ENCODE measurements around the gene TENM3. TPM values are rescaled to one million over a fixed set of nuclear protein-coding genes. Genes with fewer than 3 reads are reported as not detected.

Gene TENM3
- total RNA-seq, 1 experiment from 2014 or later = not detected

- H3K79me2 ChIP-seq (ENCODE audit: low read length) = no peaks in the 10 kb centered on the region
- H2AFZ ChIP-seq (ENCODE audit: low read length) = no peak overlapping the region
- H3K9me2 ChIP-seq (replicated peaks; ENCODE audit: insufficient read depth, low read length) = no peaks in the 10 kb centered on the region
- H3K27me3 ChIP-seq (ENCODE audit: low read length) = no peaks in the 10 kb centered on the region
- H3K9ac ChIP-seq (ENCODE audit: low read length) = no peak overlapping the region
- DNase-seq = no peak
- no peak overlapping the region for H3K27ac ChIP-seq (ENCODE audit: low read length)
- no peak overlapping the region for H3K4me2 ChIP-seq (ENCODE audit: low read depth, low read length, poor library complexity, severe bottlenecking)
- H3K4me1 ChIP-seq (ENCODE audit: low read length) = no peaks in the 10 kb centered on the region
- H4K20me1 ChIP-seq (ENCODE audit: insufficient read depth, low read depth, low read length) = no peaks in the 10 kb centered on the region
- H3K4me3 ChIP-seq (ENCODE audit: low read length) = no peak overlapping the region
- no peaks in the 10 kb centered on the region for H3K9me3 ChIP-seq (ENCODE audit: low read length)
- H3K36me3 ChIP-seq (ENCODE audit: insufficient read depth, low read length) = no peaks in the 10 kb centered on the region
Measured at GRCh38 chr4:182449930-182450439, 206.8 kb downstream of the TENM3 start.

GRCh38 chr4:182451441-182451840, 208.2 kb downstream of the TENM3 start:
- H3K4me1 ChIP-seq (ENCODE audit: low read length) = no peaks in the 10 kb centered on the region
- no peaks in the 10 kb centered on the region for H4K20me1 ChIP-seq (ENCODE audit: insufficient read depth, low read depth, low read length)
- no peak overlapping the region for H3K27ac ChIP-seq (ENCODE audit: low read length)
- H2AFZ ChIP-seq (ENCODE audit: low read length) = no peak overlapping the region
- no peaks in the 10 kb centered on the region for H3K36me3 ChIP-seq (ENCODE audit: insufficient read depth, low read length)
- H3K4me3 ChIP-seq (ENCODE audit: low read length) = no peak overlapping the region
- H3K4me2 ChIP-seq (ENCODE audit: low read depth, low read length, poor library complexity, severe bottlenecking) = no peak overlapping the region
- H3K27me3 ChIP-seq (ENCODE audit: low read length) = no peaks in the 10 kb centered on the region
- H3K79me2 ChIP-seq (ENCODE audit: low read length) = no peaks in the 10 kb centered on the region
- no peak for DNase-seq
- H3K9me2 ChIP-seq (replicated peaks; ENCODE audit: insufficient read depth, low read length) = no peaks in the 10 kb centered on the region
- no peaks in the 10 kb centered on the region for H3K9me3 ChIP-seq (ENCODE audit: low read length)
- no peak overlapping the region for H3K9ac ChIP-seq (ENCODE audit: low read length)

GRCh38 chr4:182453830-182454229, 210.6 kb downstream of the TENM3 start:
- no peaks in the 10 kb centered on the region for H3K9me3 ChIP-seq (ENCODE audit: low read length)
- H3K36me3 ChIP-seq (ENCODE audit: insufficient read depth, low read length) = no peaks in the 10 kb centered on the region
- H4K20me1 ChIP-seq (ENCODE audit: insufficient read depth, low read depth, low read length) = no peaks in the 10 kb centered on the region
- no peak overlapping the region for H2AFZ ChIP-seq (ENCODE audit: low read length)
- no peak overlapping the region for H3K27ac ChIP-seq (ENCODE audit: low read length)
- no peak overlapping the region for H3K9ac ChIP-seq (ENCODE audit: low read length)
- no peaks in the 10 kb centered on the region for H3K79me2 ChIP-seq (ENCODE audit: low read length)
- no peak overlapping the region for H3K4me3 ChIP-seq (ENCODE audit: low read length)
- H3K4me2 ChIP-seq (ENCODE audit: low read depth, low read length, poor library complexity, severe bottlenecking) = no peak overlapping the region
- H3K9me2 ChIP-seq (replicated peaks; ENCODE audit: insufficient read depth, low read length) = no peaks in the 10 kb centered on the region
- H3K4me1 ChIP-seq (ENCODE audit: low read length) = no peaks in the 10 kb centered on the region
- H3K27me3 ChIP-seq (ENCODE audit: low read length) = no peaks in the 10 kb centered on the region
- DNase-seq = no peak

GRCh38 chr4:182454440-182455013, 211.3 kb downstream of the TENM3 start:
- no peak overlapping the region for H2AFZ ChIP-seq (ENCODE audit: low read length)
- no peak for DNase-seq
- H3K79me2 ChIP-seq (ENCODE audit: low read length) = no peaks in the 10 kb centered on the region
- no peaks in the 10 kb centered on the region for H3K36me3 ChIP-seq (ENCODE audit: insufficient read depth, low read length)
- no peaks in the 10 kb centered on the region for H3K27me3 ChIP-seq (ENCODE audit: low read length)
- no peaks in the 10 kb centered on the region for H3K9me2 ChIP-seq (replicated peaks; ENCODE audit: insufficient read depth, low read length)
- H3K4me3 ChIP-seq (ENCODE audit: low read length) = no peak overlapping the region
- H3K9ac ChIP-seq (ENCODE audit: low read length) = no peak overlapping the region
- no peak overlapping the region for H3K4me2 ChIP-seq (ENCODE audit: low read depth, low read length, poor library complexity, severe bottlenecking)
- no peaks in the 10 kb centered on the region for H3K4me1 ChIP-seq (ENCODE audit: low read length)
- no peaks in the 10 kb centered on the region for H3K9me3 ChIP-seq (ENCODE audit: low read length)
- H3K27ac ChIP-seq (ENCODE audit: low read length) = no peak overlapping the region
- no peaks in the 10 kb centered on the region for H4K20me1 ChIP-seq (ENCODE audit: insufficient read depth, low read depth, low read length)

- Histone ChIP-seq H3K27me3 (ENCODE audit: low read length) (no peaks in the 10 kb centered on the region), H3K9me2 (replicated peaks; ENCODE audit: insufficient read depth, low read length) (no peaks in the 10 kb centered on the region), H2AFZ (ENCODE audit: low read length) (no peak overlapping the region), H3K36me3 (ENCODE audit: insufficient read depth, low read length) (no peaks in the 10 kb centered on the region), H3K79me2 (ENCODE audit: low read length) (no peaks in the 10 kb centered on the region), H3K27ac (ENCODE audit: low read length) (no peak overlapping the region), H3K9ac (ENCODE audit: low read length) (no peak overlapping the region), H3K4me2 (ENCODE audit: low read depth, low read length, poor library complexity, severe bottlenecking) (no peak overlapping the region), H3K4me1 (ENCODE audit: low read length) (no peaks in the 10 kb centered on the region), H3K9me3 (ENCODE audit: low read length) (no peaks in the 10 kb centered on the region), H3K4me3 (ENCODE audit: low read length) (no peak overlapping the region), H4K20me1 (ENCODE audit: insufficient read depth, low read depth, low read length) (no peaks in the 10 kb centered on the region)
- DNase-seq = no peak
Measured at GRCh38 chr4:182465114-182465513, 221.9 kb downstream of the TENM3 start.

- Histone ChIP-seq H3K4me2 (ENCODE audit: low read depth, low read length, poor library complexity, severe bottlenecking) (no peak overlapping the region), H3K9me2 (replicated peaks; ENCODE audit: insufficient read depth, low read length) (no peaks in the 10 kb centered on the region), H3K79me2 (ENCODE audit: low read length) (no peaks in the 10 kb centered on the region), H3K9me3 (ENCODE audit: low read length) (no peaks in the 10 kb centered on the region), H3K27ac (ENCODE audit: low read length) (no peak overlapping the region), H3K27me3 (ENCODE audit: low read length) (no peaks in the 10 kb centered on the region), H3K4me3 (ENCODE audit: low read length) (no peak overlapping the region), H3K9ac (ENCODE audit: low read length) (no peak overlapping the region), H2AFZ (ENCODE audit: low read length) (no peak overlapping the region), H4K20me1 (ENCODE audit: insufficient read depth, low read depth, low read length) (no peaks in the 10 kb centered on the region), H3K36me3 (ENCODE audit: insufficient read depth, low read length) (no peaks in the 10 kb centered on the region), H3K4me1 (ENCODE audit: low read length) (no peaks in the 10 kb centered on the region)
- DNase-seq = no peak
Measured at GRCh38 chr4:182465979-182466378, 222.8 kb downstream of the TENM3 start.

- H3K4me1 ChIP-seq (ENCODE audit: low read length) = no peaks in the 10 kb centered on the region
- H3K9me2 ChIP-seq (replicated peaks; ENCODE audit: insufficient read depth, low read length) = no peaks in the 10 kb centered on the region
- no peak for DNase-seq
- no peaks in the 10 kb centered on the region for H3K9me3 ChIP-seq (ENCODE audit: low read length)
- no peaks in the 10 kb centered on the region for H3K36me3 ChIP-seq (ENCODE audit: insufficient read depth, low read length)
- no peak overlapping the region for H3K27ac ChIP-seq (ENCODE audit: low read length)
- no peaks in the 10 kb centered on the region for H4K20me1 ChIP-seq (ENCODE audit: insufficient read depth, low read depth, low read length)
- H3K79me2 ChIP-seq (ENCODE audit: low read length) = no peaks in the 10 kb centered on the region
- H3K27me3 ChIP-seq (ENCODE audit: low read length) = no peaks in the 10 kb centered on the region
- H2AFZ ChIP-seq (ENCODE audit: low read length) = no peak overlapping the region
- H3K9ac ChIP-seq (ENCODE audit: low read length) = no peak overlapping the region
- H3K4me3 ChIP-seq (ENCODE audit: low read length) = no peak overlapping the region
- no peak overlapping the region for H3K4me2 ChIP-seq (ENCODE audit: low read depth, low read length, poor library complexity, severe bottlenecking)
Measured at GRCh38 chr4:182470215-182470614, 227.0 kb downstream of the TENM3 start.

- no peak overlapping the region for H2AFZ ChIP-seq (ENCODE audit: low read length)
- H3K4me3 ChIP-seq (ENCODE audit: low read length) = no peak overlapping the region
- H3K27me3 ChIP-seq (ENCODE audit: low read length) = no peaks in the 10 kb centered on the region
- H3K9me3 ChIP-seq (ENCODE audit: low read length) = no peaks in the 10 kb centered on the region
- H3K9me2 ChIP-seq (replicated peaks; ENCODE audit: insufficient read depth, low read length) = no peaks in the 10 kb centered on the region
- H4K20me1 ChIP-seq (ENCODE audit: insufficient read depth, low read depth, low read length) = no peaks in the 10 kb centered on the region
- no peaks in the 10 kb centered on the region for H3K79me2 ChIP-seq (ENCODE audit: low read length)
- no peak overlapping the region for H3K4me2 ChIP-seq (ENCODE audit: low read depth, low read length, poor library complexity, severe bottlenecking)
- H3K36me3 ChIP-seq (ENCODE audit: insufficient read depth, low read length) = no peaks in the 10 kb centered on the region
- no peak overlapping the region for H3K9ac ChIP-seq (ENCODE audit: low read length)
- no peak for DNase-seq
- H3K4me1 ChIP-seq (ENCODE audit: low read length) = no peaks in the 10 kb centered on the region
- H3K27ac ChIP-seq (ENCODE audit: low read length) = no peak overlapping the region
Measured at GRCh38 chr4:182475539-182475938, 232.3 kb downstream of the TENM3 start.
